Pancreas (tissue), 10 donors: ENCODE data around the gene C8A. TPM values are rescaled to one million over a fixed set of nuclear protein-coding genes. Genes with fewer than 3 reads are reported as not detected.

Source experiments
- ATAC-seq, 4 donors: fragments of 200-7000 bp; cut with Tn5 transposase; one replicate each; pipeline versions ENCODE4 v1.8.0 to v1.9.1; 2020; ENCODE audit warnings: mild to moderate bottlenecking in 4 of 4, moderate library complexity in 4 of 4
- DNase-seq, 6 donors: peaks; one replicate each; pipeline ENCODE4 v3.0.0-alpha.2; 2020
- FAIRE-seq: peaks from 2 replicates; lab custom pipeline; 2012; peaks lifted over from hg19 to GRCh38; lab: Jason Lieb, UNC
- H3K27ac ChIP-seq, 4 donors: fragments of 200-600 bp; sonication (generic); 1 replicate in 3 of 4; 2 replicates in 1 of 4; pipeline versions ENCODE4 v1.5.0 to v1.8.0; 2020
- H3K27me3 ChIP-seq, 4 donors: fragments of 200-600 bp; one replicate each; pipeline ENCODE4 v1.8.0; 2021
- H3K36me3 ChIP-seq, 3 donors: fragments of 200-600 bp; sonication (generic) in 1 of 3; one replicate each; pipeline versions ENCODE4 v1.5.0 to v1.8.0; 2020 to 2021
- H3K4me1 ChIP-seq, 3 donors: fragments of 200-600 bp; one replicate each; pipeline ENCODE4 v1.8.0; 2021
- H3K4me3 ChIP-seq, 4 donors: fragments of 200-600 bp; sonication (generic) in 2 of 4; one replicate each; pipeline versions ENCODE4 v1.5.0 to v1.8.0; 2020 to 2021
- H3K9me3 ChIP-seq, 4 donors: fragments of 200-600 bp; one replicate each; pipeline ENCODE4 v1.8.0; 2021
- WGBS, 2 donors: extraction: QIAGEN DNeasy Blood & Tissue Kit; methylation state at CpG; one replicate each; pipeline ENCODE4 v1.1.7; 2013; 5-methylcytosine and 5-hydroxymethylcytosine counted together
- intact Hi-C, 3 donors: fragments of 100-400 bp; cut with DNase I; formaldehyde crosslinking; loops; one replicate each; pipeline versions ENCODE4 v1.11.1 to v1.14.2; 2022
- polyA plus RNA-seq, 2 donors: library from polyadenylated mRNA; stranded (reverse); fragments of 200-250 nt; gene quantifications; one replicate each; pipeline ENCODE4 v1.2.3, GENCODE V29; 2013
- total RNA-seq, 6 donors: library from RNA; stranded (reverse); fragmentation: NEBNext Ultra II Directional in 4 of 6; extraction: Animal tissue kit (Norgen Biotek cat#: 25700) in 4 of 6; gene quantifications; one replicate each; pipeline versions ENCODE4 v1.2.1 to v1.2.4, GENCODE V29; 2021 to 2023
- TF ChIP-seq, protein P1 (sequence below), 4 donors: fragments of 200-600 bp; sonication (generic) in 3 of 4; IDR thresholded peaks; one replicate each; pipeline versions ENCODE4 v1.5.0 to v1.8.0; 2021; ENCODE audit warnings: antibody characterized with exemption in 4 of 4
- donor health status: healthy with polysubstance abuse.
- donor health status: DM: no; HTN: no; CAD: no; lungs with moderate emphysema.
- donor health status: DM: no; HTN: no; CAD: no.
- donor health status: control.
- donor health status: control.
- donor health status: Bipolar disorder and iron deficiency.
- donor health status: DM: yes; HTN: yes; CAD: no.
- donor health status: DM: no; HTN: no; CAD: no.
- donor health status: DM: no; HTN: no; CAD: no.
- donor health status: DM: yes; HTN: yes; CAD: no.

The C8A gene
- total and polyA plus RNA-seq, 8 donors = 0.08 to 0.38 (median 0.11) TPM; not detected in 4

DNA sequence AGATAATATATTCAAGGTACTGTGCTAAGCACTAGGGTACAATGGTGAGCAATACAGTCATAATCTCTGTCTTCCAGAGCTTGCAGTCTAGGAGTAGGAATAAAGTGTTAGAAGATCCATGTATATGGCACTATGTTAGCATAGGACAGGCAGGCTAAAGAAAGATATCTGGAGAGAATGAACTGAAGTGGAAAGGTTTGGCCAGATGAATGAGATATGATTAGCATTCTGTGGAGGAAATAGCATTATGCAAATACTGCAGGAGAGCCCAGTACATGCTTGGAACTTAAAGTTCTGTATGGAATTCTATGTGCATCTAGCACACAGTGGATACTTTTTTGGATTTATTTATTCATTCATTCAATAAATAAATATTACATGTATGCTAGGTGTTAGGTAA, 4.7 kb downstream of the C8A start:
- H3K9me3 ChIP-seq = no peaks in the 10 kb centered on the region
- intact Hi-C loops = no loop called here
- DNase-seq (no peak), FAIRE-seq (no peak), ATAC-seq (no peak)
- H3K27me3 ChIP-seq = no peaks in the 10 kb centered on the region
- TF ChIP-seq, protein P1, sequence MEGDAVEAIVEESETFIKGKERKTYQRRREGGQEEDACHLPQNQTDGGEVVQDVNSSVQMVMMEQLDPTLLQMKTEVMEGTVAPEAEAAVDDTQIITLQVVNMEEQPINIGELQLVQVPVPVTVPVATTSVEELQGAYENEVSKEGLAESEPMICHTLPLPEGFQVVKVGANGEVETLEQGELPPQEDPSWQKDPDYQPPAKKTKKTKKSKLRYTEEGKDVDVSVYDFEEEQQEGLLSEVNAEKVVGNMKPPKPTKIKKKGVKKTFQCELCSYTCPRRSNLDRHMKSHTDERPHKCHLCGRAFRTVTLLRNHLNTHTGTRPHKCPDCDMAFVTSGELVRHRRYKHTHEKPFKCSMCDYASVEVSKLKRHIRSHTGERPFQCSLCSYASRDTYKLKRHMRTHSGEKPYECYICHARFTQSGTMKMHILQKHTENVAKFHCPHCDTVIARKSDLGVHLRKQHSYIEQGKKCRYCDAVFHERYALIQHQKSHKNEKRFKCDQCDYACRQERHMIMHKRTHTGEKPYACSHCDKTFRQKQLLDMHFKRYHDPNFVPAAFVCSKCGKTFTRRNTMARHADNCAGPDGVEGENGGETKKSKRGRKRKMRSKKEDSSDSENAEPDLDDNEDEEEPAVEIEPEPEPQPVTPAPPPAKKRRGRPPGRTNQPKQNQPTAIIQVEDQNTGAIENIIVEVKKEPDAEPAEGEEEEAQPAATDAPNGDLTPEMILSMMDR (IDR thresholded peaks at IDR 0.05) = no peak
- H3K36me3 ChIP-seq = no peaks in the 10 kb centered on the region
- H3K4me1 ChIP-seq = peaks cover 0 to 25% (median 16%) of the 10 kb centered on the region in 3 donors
- H3K27ac ChIP-seq = no peak overlapping the region
- no peak overlapping the region for H3K4me3 ChIP-seq

DNA sequence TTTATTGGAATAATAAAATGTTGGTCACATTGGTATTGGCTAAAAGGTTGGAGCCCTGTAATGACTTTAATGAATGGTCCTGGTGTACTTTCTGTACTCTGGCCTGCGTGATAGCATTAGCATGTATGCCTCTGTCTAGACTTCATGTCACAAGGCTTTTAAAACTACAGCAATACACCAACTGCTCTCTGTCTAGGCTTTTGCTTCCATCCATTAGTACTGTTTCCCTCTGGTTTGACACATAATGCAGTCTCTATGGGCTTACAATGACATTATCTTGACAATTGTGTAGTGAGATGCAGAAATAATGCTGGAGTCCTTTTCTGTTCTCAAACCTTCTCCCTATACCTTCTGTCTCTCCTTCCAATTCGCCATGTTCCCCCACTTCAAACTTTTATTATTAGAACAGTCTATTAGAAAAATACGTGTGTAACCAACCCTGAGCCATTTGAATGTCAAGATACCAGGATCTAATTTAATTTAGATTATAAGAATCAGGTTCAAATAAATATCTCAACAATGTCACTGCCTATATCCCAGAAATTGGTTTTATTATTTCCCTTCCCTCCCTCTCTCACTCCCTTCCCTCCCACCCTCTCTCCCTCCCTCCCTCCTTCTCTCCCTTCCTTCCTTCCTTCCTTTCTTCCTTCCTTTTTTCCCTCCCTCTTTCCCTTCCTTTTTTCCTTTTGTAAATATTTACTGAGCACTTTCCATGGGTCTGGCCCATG, 8.8 kb downstream of the C8A start:
- DNase-seq = no peak

DNA sequence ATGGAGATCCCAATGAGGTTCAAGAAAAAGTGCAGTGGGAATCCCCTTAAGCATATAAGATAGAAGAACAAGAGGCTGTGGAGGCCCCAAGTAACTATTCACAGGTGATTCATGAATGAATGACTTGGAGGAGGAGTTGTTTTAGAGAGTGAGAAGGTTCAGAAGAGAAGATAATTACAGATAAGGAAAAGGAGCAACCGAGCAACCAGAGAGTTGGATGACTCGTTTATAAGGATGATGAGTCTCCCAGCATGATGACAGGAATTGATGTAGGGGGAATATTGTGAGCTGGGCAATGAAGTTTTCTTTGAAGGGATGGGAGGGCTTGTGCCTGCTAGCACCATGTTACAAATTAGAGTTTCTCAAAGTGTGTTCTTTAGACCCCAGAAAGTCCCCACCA, 9.8 kb downstream of the C8A start:
- Histone ChIP-seq H3K27ac (no peak overlapping the region), H3K27me3 (no peaks in the 10 kb centered on the region), H3K9me3 (no peaks in the 10 kb centered on the region), H3K4me3 (no peak overlapping the region), H3K4me1 (no peaks in the 10 kb centered on the region), H3K36me3 (no peaks in the 10 kb centered on the region)
- ATAC-seq (no peak), FAIRE-seq (no peak), DNase-seq (no peak)
- TF ChIP-seq, protein P1 (IDR thresholded peaks at IDR 0.05) = no peak
- 69 to 71% methylated on average over 2 of the region's 2 CpGs for WGBS, 2 donors
- intact Hi-C loops = no loop called here

More for the DNA sequence above, 8.8 kb downstream of the C8A start:
- H3K4me1 ChIP-seq = no peaks in the 10 kb centered on the region
- intact Hi-C loops = no loop called here
- H3K27me3 ChIP-seq = no peaks in the 10 kb centered on the region
- no peak overlapping the region for H3K27ac ChIP-seq
- TF ChIP-seq, protein P1 (IDR thresholded peaks at IDR 0.05) = no peak
- FAIRE-seq (no peak), ATAC-seq (no peak)
- H3K4me3 ChIP-seq = no peak overlapping the region
- H3K36me3 ChIP-seq = no peaks in the 10 kb centered on the region
- 79 to 87% methylated on average over 3 of the region's 3 CpGs for WGBS, 2 donors
- H3K9me3 ChIP-seq = no peaks in the 10 kb centered on the region

DNA sequence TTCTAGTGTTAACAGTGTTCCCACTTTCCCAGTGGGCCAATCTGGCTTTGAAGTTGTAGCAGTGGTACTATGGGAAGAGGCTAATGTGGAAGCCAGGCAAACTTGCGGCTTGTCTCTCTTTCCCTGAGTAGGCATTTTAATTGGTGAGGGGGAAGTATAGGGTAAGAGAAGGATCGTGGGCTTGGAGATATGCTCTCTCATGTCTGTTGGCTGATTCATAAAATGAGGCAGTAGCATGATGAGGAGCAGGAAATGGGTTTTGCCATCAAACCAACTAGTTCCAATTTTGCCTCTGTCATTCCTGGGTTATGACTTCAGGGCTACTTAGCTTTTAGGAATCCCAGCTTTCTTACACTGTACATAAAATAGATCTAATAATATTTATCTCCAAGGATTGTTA, 12.1 kb downstream of the C8A start:
- H3K27me3 ChIP-seq = peaks cover 0 to 3% (median 0%) of the 10 kb centered on the region in 4 donors
- intact Hi-C loops = no loop called here
- FAIRE-seq (no peak), DNase-seq (no peak), ATAC-seq (no peak)
- no peaks in the 10 kb centered on the region for H3K36me3 ChIP-seq
- no peaks in the 10 kb centered on the region for H3K4me1 ChIP-seq
- 70 to 90% methylated on average over 2 of the region's 2 CpGs for WGBS, 2 donors
- no peak overlapping the region for H3K4me3 ChIP-seq
- H3K9me3 ChIP-seq = no peaks in the 10 kb centered on the region
- no peak overlapping the region for H3K27ac ChIP-seq
- TF ChIP-seq, protein P1 (IDR thresholded peaks at IDR 0.05) = no peak

DNA sequence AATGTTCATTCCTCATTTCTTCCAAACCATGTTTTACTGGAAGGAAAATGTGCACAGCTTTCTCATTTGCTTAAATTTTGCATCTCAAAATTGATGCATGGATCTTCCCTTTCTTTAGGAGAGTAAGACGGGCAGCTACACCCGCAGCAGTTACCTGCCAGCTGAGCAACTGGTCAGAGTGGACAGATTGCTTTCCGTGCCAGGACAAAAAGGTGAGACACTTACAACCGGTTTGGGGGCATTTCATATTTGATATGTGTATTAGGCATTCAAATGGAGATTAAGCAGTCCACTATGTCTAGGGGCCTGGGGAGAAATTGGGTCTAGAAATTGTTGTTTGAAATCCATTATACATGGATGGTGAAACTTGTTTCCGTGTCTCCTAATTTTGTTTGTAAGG, 12.9 kb downstream of the C8A start:
- Histone ChIP-seq H3K36me3 (no peaks in the 10 kb centered on the region), H3K9me3 (no peaks in the 10 kb centered on the region), H3K4me1 (no peaks in the 10 kb centered on the region), H3K27ac (no peak overlapping the region), H3K4me3 (no peak overlapping the region), H3K27me3 (peaks cover 0 to 3% (median 0%) of the 10 kb centered on the region in 4 donors)
- 20 to 31% methylated on average over 5 of the region's 5 CpGs for WGBS, 2 donors
- TF ChIP-seq, protein P1 (IDR thresholded peaks at IDR 0.05) = no peak
- no peak for FAIRE-seq
- DNase-seq = peak in 1 of 6 donors; percentile 33
- intact Hi-C loops = no loop called here
- ATAC-seq = peak in 3 of 4 donors; percentile 32 to 81 (median 44)
